ENCODE results near the gene TMF1. TPM values are rescaled to one million over a fixed set of nuclear protein-coding genes. Genes with fewer than 3 reads are reported as not detected.

TMF1 gene
- total and polyA plus RNA-seq, 2 of the 8 experiments (the other 6 are each of a cell fraction or from before 2014, with no cell fraction given), result 1.4 to 18.3 TPM

GRCh38 chr3:69058947-69059224 is 6.8 kb upstream of the TMF1 start (continued):
- no peak for TF ChIP-seq CHD7 (IDR thresholded peaks at IDR 0.05; ENCODE audit: insufficient replicate concordance, low read length)
- no peak for TF ChIP-seq CBX8 (IDR thresholded peaks at IDR 0.05; ENCODE audit: borderline replicate concordance, low read depth, low read length)
- TF ChIP-seq RAD21 (IDR thresholded peaks at IDR 0.05 in 1 of 2, conservative IDR thresholded peaks at IDR 0.05 in 1 of 2; ENCODE audit: low read depth in 2 of 2, low read length in 2 of 2), result no peak
- no peak for TF ChIP-seq HDAC2 (IDR thresholded peaks at IDR 0.05; ENCODE audit: borderline replicate concordance in 1 of 2, low read depth in 2 of 2, low read length in 2 of 2)
- TF ChIP-seq YY1 (IDR thresholded peaks at IDR 0.05; ENCODE audit: low read depth, low read length), result no peak
- TF ChIP-seq E2F6 (IDR thresholded peaks at IDR 0.05), result no peak

Measured in H1 (cell line).